ENCODE results near the gene CXADR. TPM values are rescaled to one million over a fixed set of nuclear protein-coding genes. Genes with fewer than 3 reads are reported as not detected.

The CXADR gene
- total and polyA plus RNA-seq, 9 of the 15 experiments (the other 6 are each of a cell fraction or from before 2014, with no cell fraction given) = 0.01 to 0.41 (median 0.14) TPM

GRCh38 chr21:17491716-17492414 is 21.0 kb upstream of the CXADR start (continued):
- no peak for TF ChIP-seq FOXO4 (CRISPR knock-in tag; IDR thresholded peaks at IDR 0.05)
- TF ChIP-seq ELK3 (CRISPR knock-in tag; IDR thresholded peaks at IDR 0.05) = no peak
- no peak for TF ChIP-seq ZSCAN29 (IDR thresholded peaks at IDR 0.05)
- no peak for TF ChIP-seq THRAP3 (IDR thresholded peaks at IDR 0.05; ENCODE audit: borderline replicate concordance)
- no peak for TF ChIP-seq HMGN3 (IDR thresholded peaks at IDR 0.05; ENCODE audit: borderline replicate concordance, extremely low read depth, insufficient read length, low read depth, low read length)
- TF ChIP-seq ZNF311 (CRISPR knock-in tag; IDR thresholded peaks at IDR 0.05) = no peak
- no peak for TF ChIP-seq ZFP91 (CRISPR knock-in tag; IDR thresholded peaks at IDR 0.05)

All from K562 (cell line).